Muscle layer of colon (tissue), 2 donors: ENCODE measurements around the gene CDK14.

Experiments
- H3K27ac ChIP-seq: one replicate; pipeline ENCODE4 v1.7.0; 2013; ENCODE audit warnings: low read depth, mild to moderate bottlenecking, low read length, moderate library complexity
- H3K27me3 ChIP-seq, 2 donors: one replicate each; pipeline ENCODE4 v1.7.0; 2013; ENCODE audit warnings: low read length in 2 of 2, mild to moderate bottlenecking in 2 of 2; ENCODE audit not compliant: insufficient read depth in 2 of 2, control insufficient read depth in 1 of 2
- H3K36me3 ChIP-seq: one replicate; pipeline ENCODE4 v1.7.0; 2013; ENCODE audit warnings: mild to moderate bottlenecking, low read length; ENCODE audit not compliant: insufficient read depth
- H3K4me1 ChIP-seq: one replicate; pipeline ENCODE4 v1.7.0; 2013; ENCODE audit warnings: mild to moderate bottlenecking, low read length; ENCODE audit not compliant: insufficient read depth
- H3K4me3 ChIP-seq, 2 donors: one replicate each; pipeline ENCODE4 v1.7.0; 2013; ENCODE audit warnings: low read length in 2 of 2, low read depth in 1 of 2, mild to moderate bottlenecking in 1 of 2, moderate library complexity in 1 of 2
- H3K9ac ChIP-seq: one replicate; pipeline ENCODE4 v1.7.0; 2013; ENCODE audit warnings: low read length
- H3K9me3 ChIP-seq: one replicate; pipeline ENCODE4 v1.7.0; 2013; ENCODE audit warnings: mild to moderate bottlenecking, low read length
- donor health status: abdominal sarcoma.
- donor health status: Adenocarcinoma of cecum.

Gene CDK14

DNA sequence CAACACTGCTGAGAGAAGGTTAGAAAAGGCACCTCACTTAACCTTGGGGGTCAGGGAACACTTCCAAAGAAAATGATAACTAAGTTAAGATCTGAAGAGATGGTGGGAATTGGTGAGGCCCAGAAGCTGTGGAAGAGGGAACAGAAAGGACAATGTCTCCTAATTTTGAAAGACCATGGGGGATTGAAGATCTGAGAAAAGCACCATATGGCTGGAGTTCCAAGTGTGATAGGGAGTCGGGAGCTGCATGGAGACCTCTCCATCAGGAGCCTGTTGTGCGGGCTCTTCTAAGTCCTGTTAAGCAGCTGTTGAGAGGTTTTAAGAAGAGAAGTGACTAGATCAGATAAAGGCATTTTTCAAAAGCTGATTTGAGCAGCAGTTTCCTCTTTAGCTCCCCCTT is 254.3 kb downstream of the CDK14 start:
- Histone ChIP-seq H3K9me3 (no peaks in the 10 kb centered on the region), H3K27ac (no peak overlapping the region), H3K4me1 (no peaks in the 10 kb centered on the region), H3K4me3 (no peak overlapping the region), H3K36me3 (no peaks in the 10 kb centered on the region), H3K9ac (no peak overlapping the region), H3K27me3 (no peaks in the 10 kb centered on the region)

DNA sequence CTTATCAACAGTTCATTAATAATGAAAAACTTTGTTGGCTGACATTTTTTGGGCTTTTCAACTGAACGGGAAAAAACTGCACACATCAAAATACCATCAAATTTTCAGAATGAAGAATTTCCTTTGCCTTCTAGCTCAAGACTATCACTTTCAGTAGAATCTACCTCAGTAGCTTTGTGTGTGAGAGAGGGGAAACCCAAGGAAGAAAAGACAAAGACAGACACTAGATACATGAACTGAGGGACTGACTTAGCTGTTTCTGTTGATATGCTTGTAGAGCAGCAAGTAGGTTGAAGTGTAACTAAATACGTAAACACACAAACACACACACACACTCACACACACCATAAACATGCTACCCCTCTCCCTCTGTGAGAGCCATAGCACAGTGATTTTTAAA is 257.1 kb downstream of the CDK14 start:
- no peak overlapping the region for H3K27ac ChIP-seq
- no peaks in the 10 kb centered on the region for H3K9me3 ChIP-seq
- no peak overlapping the region for H3K9ac ChIP-seq
- H3K36me3 ChIP-seq: no peaks in the 10 kb centered on the region
- H3K4me1 ChIP-seq: no peaks in the 10 kb centered on the region
- H3K27me3 ChIP-seq: no peaks in the 10 kb centered on the region
- H3K4me3 ChIP-seq: no peak overlapping the region

DNA sequence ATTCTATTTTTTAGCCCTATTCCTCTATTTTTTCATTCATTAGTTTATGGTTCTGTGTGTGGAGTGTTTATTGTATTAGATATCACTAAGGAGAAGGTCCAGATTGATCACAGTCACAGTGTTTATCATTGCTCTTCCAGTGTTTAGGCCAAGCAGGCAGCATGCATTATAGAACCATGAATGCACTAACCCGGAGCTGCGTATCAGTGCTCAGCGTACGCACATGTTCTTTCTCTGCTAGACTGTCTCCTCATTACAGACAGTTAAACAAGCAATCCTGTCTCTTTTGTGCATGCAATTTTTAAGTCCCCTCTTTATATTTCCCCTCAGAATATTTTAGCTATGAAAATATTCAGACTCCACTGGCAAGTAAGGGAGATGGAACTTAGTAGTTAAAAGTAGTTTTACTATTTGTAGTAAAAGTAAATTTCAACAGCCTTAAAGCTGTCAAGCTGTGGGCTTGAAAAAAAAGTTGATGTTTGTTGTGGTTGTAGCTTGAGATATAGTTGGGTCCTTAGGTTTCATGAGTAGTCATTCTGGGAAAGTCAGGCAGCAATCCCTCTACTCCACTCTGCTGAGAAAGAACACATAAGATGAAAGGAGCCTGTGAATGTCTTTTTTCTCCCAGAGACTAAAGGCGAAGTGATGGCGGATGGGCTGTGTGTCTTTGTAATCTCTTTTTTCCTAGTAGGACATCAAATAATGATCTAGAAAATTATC is 260.4 kb downstream of the CDK14 start:
- no peak overlapping the region for H3K9ac ChIP-seq
- H3K4me3 ChIP-seq: no peak overlapping the region
- H3K9me3 ChIP-seq: no peaks in the 10 kb centered on the region
- no peaks in the 10 kb centered on the region for H3K4me1 ChIP-seq
- no peaks in the 10 kb centered on the region for H3K36me3 ChIP-seq
- no peaks in the 10 kb centered on the region for H3K27me3 ChIP-seq
- H3K27ac ChIP-seq: no peak overlapping the region

DNA sequence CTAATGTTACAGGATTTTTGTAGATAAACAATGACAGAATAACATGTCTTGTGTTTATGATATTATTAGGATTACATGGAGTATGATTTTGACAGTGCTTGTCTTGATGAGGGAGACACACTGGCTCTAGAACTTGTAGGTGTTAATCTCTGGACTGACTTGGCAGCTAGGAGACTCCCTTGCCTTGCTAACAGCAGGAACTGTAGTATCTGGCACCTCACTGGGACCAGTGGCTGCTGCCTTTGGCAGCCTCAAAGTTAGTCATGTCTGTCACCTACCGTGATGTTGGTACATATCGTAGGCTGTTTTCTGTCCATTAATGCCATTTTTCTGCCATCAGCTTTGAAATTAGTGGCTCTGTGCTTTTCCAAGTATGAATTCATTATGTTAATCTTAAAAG is 261.5 kb downstream of the CDK14 start:
- Histone ChIP-seq H3K4me1 (no peaks in the 10 kb centered on the region), H3K9ac (no peak overlapping the region), H3K27ac (no peak overlapping the region), H3K9me3 (no peaks in the 10 kb centered on the region), H3K4me3 (no peak overlapping the region), H3K27me3 (no peaks in the 10 kb centered on the region), H3K36me3 (no peaks in the 10 kb centered on the region)

DNA sequence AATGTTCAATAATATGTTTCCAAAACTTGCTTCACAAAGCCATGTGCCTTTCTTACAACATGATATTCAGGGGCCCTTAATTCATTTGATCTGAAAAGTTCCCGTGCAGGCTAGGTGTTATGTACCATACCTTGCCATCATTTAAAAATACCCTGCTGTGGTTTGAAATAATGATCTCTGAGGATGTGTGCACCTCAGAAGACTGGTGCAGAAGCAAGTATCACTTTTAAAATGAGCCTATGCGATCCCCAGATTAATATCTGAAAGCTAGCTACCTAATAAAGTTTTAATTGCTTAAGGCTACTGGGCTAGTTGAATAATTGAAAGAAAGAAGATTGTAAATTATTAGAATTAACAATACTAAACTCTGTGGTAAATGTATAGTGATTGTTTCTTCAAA is 262.4 kb downstream of the CDK14 start:
- Histone ChIP-seq H3K4me3 (no peak overlapping the region), H3K9ac (no peak overlapping the region), H3K9me3 (no peaks in the 10 kb centered on the region), H3K27me3 (no peaks in the 10 kb centered on the region), H3K4me1 (no peaks in the 10 kb centered on the region), H3K27ac (no peak overlapping the region), H3K36me3 (no peaks in the 10 kb centered on the region)

DNA sequence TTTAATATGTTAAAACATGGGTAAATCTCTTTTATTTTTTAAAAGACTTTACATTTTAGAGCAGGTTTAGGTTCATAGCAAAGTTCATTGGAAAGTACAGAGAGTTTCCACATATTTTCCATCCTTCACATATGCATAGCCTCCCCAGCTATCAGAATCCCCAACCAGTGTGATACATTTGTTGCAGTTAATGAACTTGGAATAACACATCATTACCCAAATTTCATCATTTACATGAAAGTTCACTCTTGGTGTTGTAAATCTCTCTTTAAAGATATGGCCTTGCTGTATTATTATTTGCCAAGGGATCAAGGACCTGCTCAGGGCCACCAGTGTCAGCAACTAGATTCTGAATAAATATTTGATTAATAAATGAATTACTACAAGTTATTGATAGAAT is 263.4 kb downstream of the CDK14 start:
- Histone ChIP-seq H3K9ac (no peak overlapping the region), H3K36me3 (no peaks in the 10 kb centered on the region), H3K27ac (no peak overlapping the region), H3K4me3 (no peak overlapping the region), H3K4me1 (no peaks in the 10 kb centered on the region), H3K9me3 (no peaks in the 10 kb centered on the region), H3K27me3 (no peaks in the 10 kb centered on the region)

DNA sequence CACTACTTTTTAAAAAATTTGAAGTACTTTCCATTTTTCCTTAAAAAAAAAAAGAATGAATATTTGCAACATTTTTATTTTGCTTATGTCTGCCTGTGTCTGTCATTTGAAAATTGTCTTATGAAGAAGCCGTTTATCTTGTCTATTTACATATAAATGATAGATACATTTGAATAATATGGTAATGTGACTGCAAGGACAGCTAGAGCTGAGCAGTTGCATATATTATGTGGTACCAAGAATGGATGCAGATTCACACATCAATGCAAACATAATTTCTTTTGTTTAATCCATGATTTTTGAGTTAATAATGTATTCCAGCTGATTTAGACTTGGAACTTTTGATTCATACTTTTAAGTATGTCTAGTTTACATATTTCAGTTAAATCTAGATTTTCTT is 268.0 kb downstream of the CDK14 start:
- Histone ChIP-seq H3K36me3 (no peaks in the 10 kb centered on the region), H3K27ac (no peak overlapping the region), H3K4me3 (no peak overlapping the region), H3K4me1 (no peaks in the 10 kb centered on the region), H3K9me3 (no peaks in the 10 kb centered on the region), H3K27me3 (no peaks in the 10 kb centered on the region), H3K9ac (no peak overlapping the region)

DNA sequence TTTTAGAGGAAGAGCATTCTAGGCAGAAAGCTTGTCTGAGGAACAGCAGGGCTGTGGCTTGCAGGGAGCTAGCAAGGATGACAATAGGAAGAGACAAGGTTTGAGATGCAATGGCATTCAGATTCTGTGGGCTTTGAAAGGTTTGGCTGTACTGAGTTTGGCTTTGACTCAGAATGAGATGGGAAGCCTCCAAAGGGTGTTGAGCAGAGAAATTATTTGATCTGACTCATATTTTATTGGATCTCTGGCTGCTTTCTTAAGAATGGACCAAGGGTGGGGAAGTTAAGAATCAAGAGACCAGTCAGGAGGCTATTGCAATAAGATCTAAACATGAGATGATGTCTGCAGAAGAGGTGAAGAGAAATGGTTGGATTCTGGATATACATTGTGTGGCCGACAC is 273.2 kb downstream of the CDK14 start:
- Histone ChIP-seq H3K4me1 (no peaks in the 10 kb centered on the region), H3K36me3 (no peaks in the 10 kb centered on the region), H3K9ac (no peak overlapping the region), H3K9me3 (no peaks in the 10 kb centered on the region), H3K27me3 (no peaks in the 10 kb centered on the region), H3K27ac (no peak overlapping the region), H3K4me3 (no peak overlapping the region)

DNA sequence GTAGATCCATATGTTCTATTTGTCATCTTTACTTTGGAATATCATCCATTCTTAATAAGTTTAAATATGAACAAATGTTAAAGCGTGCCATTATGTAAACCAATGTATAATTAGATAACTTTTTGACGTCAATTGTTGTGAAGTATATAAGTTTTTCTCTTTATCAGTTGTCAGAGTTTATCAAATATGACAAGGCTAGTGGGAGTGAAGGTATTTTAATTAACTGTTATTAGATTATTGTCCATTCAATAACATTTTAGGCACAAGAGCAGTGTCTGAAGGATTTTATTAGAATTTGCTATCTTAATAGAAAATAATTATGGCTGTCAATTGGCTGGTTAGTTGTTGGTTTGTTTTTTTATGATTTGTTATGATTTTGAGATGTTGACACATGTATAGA is 280.6 kb downstream of the CDK14 start:
- H3K9me3 ChIP-seq: no peaks in the 10 kb centered on the region

DNA sequence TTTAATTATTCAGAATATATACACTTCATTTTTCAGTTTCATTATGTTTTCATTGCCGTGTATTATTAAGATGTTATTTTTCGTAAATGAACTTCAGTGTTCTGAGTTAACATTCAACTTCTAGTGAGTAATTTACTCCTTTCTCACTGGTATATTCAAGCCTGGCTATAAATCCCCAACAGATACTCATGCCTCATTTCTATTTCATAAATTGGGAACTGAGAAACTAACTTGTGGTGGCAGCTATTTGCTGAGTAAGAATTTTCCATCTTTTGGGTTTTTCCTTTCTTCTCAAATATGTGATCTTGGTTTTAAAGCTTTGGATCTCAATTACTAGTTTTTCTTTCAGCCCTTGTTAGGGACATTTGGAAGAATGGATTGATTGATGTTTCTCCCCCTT is 281.1 kb downstream of the CDK14 start:
- no peaks in the 10 kb centered on the region for H3K9me3 ChIP-seq
- H3K36me3 ChIP-seq: no peaks in the 10 kb centered on the region
- no peaks in the 10 kb centered on the region for H3K27me3 ChIP-seq
- no peak overlapping the region for H3K4me3 ChIP-seq
- no peak overlapping the region for H3K9ac ChIP-seq
- no peak overlapping the region for H3K27ac ChIP-seq
- no peaks in the 10 kb centered on the region for H3K4me1 ChIP-seq

More for the DNA sequence above, 280.6 kb downstream of the CDK14 start:
- H3K4me3 ChIP-seq: no peak overlapping the region
- no peak overlapping the region for H3K9ac ChIP-seq
- H3K36me3 ChIP-seq: no peaks in the 10 kb centered on the region
- H3K27ac ChIP-seq: no peak overlapping the region
- no peaks in the 10 kb centered on the region for H3K4me1 ChIP-seq
- H3K27me3 ChIP-seq: no peaks in the 10 kb centered on the region

DNA sequence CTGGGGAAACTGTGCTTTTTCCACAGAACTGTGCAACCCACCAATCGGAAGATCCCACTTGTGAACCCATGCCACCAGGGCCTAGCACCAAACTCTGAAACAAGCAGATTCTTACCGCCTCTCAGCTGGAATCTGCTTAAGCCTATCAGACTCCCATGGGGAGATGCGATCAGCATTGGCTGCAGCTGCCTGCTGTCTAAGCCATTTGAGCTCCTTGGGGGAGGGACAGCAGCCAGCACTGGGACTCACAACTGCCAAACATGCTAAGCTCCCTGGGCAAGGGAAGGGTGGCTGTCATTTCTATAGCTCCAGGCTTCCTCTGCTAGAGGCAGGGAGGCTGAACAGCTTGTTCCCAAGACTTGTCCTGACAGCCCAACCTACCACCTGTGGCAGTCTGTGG is 283.8 kb downstream of the CDK14 start:
- Histone ChIP-seq H3K9me3 (no peaks in the 10 kb centered on the region), H3K27ac (no peak overlapping the region), H3K36me3 (no peaks in the 10 kb centered on the region), H3K4me3 (no peak overlapping the region), H3K9ac (no peak overlapping the region), H3K4me1 (no peaks in the 10 kb centered on the region), H3K27me3 (no peaks in the 10 kb centered on the region)

DNA sequence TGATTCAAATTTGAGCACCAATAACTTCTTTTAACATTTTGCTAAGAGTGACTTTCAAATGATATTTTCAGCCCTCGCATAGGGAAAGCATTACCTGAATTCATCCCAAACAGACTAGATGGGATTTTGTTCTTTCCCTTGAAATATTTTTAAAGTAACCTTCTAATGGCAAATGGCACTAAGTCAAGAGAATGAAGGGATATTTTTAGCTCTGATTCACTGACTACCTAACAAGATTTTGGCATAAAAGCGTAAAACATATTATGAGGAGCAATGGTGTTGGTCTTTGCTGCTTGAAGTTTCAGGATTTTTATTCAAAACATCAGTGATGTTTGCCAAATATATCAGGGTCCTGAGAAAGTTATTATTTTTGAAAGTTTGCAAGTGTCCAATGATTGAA is 290.3 kb downstream of the CDK14 start:
- H3K9ac ChIP-seq: no peak overlapping the region
- H3K27me3 ChIP-seq: no peaks in the 10 kb centered on the region
- H3K27ac ChIP-seq: no peak overlapping the region
- H3K4me3 ChIP-seq: no peak overlapping the region
- no peaks in the 10 kb centered on the region for H3K9me3 ChIP-seq
- H3K36me3 ChIP-seq: no peaks in the 10 kb centered on the region
- H3K4me1 ChIP-seq: no peaks in the 10 kb centered on the region
